Sciatic nerve (tissue), 2 donors: Measurements from ENCODE around the gene HTR4. TPM values are rescaled to one million over a fixed set of nuclear protein-coding genes. Genes with fewer than 3 reads are reported as not detected.

Experiments
- ATAC-seq: fragments of 200-7000 bp; cut with Tn5 transposase; one replicate; pipeline ENCODE4 v1.9.1; 2020; ENCODE audit warnings: mild to moderate bottlenecking, moderate library complexity
- DNase-seq: peaks from one replicate; pipeline ENCODE4 v3.0.0-alpha.2; 2020; ENCODE audit warnings: low spot score
- intact Hi-C: fragments of 100-400 bp; cut with DNase I; formaldehyde crosslinking; loops from one replicate; pipeline ENCODE4 v1.14.2; 2022
- total RNA-seq: library from RNA; stranded (reverse); fragmentation: NEBNext Ultra II Directional; extraction: Animal tissue kit (Norgen Biotek cat#: 25700); gene quantifications from one replicate; pipeline ENCODE4 v1.2.1, GENCODE V29; 2021
- donor health status: DM: no; HTN: no; CAD: no.
- donor health status: DM: no; HTN: no; CAD: no.

The HTR4 gene, protein sequence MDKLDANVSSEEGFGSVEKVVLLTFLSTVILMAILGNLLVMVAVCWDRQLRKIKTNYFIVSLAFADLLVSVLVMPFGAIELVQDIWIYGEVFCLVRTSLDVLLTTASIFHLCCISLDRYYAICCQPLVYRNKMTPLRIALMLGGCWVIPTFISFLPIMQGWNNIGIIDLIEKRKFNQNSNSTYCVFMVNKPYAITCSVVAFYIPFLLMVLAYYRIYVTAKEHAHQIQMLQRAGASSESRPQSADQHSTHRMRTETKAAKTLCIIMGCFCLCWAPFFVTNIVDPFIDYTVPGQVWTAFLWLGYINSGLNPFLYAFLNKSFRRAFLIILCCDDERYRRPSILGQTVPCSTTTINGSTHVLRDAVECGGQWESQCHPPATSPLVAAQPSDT
- 0.13 TPM for total RNA-seq

- DNase-seq (no peak), ATAC-seq (no peak)
- intact Hi-C loops, result no loop called here
Observed at GRCh38 chr5:148653836-148654781, at the start of gene HTR4. HTR4 (minus strand) TSS chr5:148654527; CDS start chr5:148637014, 17,513 bp downstream.

GRCh38 chr5:148702019-148702596 is 47.8 kb upstream of the HTR4 start:
- DNase-seq (no peak), ATAC-seq (no peak)
- intact Hi-C loops, result no loop called here

DNA sequence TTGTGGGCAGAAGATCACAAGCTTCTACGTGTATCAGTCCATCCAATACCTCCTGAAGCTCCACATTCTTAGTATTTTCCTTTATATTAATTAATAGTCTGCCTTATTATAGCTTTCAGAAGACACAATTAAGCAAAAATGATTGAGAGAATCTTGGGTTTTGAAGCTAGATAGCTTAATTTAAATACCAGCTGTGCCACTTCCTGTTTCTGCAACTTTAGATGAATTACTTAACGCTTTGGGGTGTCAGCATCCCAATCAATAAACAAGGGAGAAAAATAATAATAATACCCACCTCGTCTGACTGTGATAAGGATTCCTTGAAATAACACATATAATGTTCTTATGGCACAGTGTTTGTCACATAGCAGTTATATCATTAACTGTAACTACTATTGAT is 44.7 kb upstream of the HTR4 start:
- DNase-seq (no peak), ATAC-seq (no peak)
- intact Hi-C loops, result no loop called here

- no peak for DNase-seq
- intact Hi-C loops, result no loop called here
- no peak for ATAC-seq
Observed at GRCh38 chr5:148697809-148698196, 43.5 kb upstream of the HTR4 start.

- ATAC-seq (no peak), DNase-seq (no peak)
- intact Hi-C loops, result no loop called here
Observed at GRCh38 chr5:148697180-148697808, 43.0 kb upstream of the HTR4 start.

- intact Hi-C loops, result no loop called here
- DNase-seq (no peak), ATAC-seq (no peak)
Observed at GRCh38 chr5:148696187-148697036, 42.1 kb upstream of the HTR4 start.

DNA sequence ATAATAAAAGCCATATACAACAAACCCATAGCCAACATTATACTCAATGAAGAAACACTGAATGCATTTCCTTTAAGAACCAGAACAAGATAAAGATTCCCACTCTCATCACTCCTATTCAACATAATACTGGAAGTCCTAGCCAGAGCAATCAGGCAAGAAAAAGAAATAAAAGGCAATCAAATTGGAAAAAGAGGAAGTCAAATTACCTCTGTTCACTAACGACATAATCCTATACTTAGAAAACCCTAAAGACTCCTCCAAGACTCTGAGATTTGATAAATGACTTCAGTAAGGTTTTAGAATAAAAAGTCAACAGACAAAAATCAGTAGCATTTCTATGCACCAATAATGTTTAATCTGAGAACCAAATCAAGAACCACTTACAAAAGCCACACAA is 36.6 kb upstream of the HTR4 start:
- no peak for DNase-seq
- intact Hi-C loops, result no loop called here

DNA sequence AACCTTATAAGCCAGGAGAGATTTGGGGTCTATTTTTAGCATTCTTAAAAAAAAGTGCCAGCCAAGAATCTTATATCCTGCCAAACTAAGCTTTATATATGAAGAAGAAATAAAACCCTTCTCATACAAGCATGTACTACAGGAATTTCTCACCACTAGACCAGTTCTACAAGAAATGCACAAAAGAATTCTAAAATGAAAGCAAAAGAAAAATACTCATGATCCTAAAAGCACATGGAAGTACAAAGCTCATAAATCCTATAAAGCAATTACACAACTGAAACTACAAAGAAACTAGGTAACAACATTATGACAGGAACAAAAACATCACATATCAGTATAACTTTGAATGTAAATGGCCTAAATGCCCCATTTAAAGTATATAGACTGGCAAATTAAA is 34.5 kb upstream of the HTR4 start:
- ATAC-seq (no peak), DNase-seq (no peak)
- intact Hi-C loops, result no loop called here

More for the DNA sequence above, 36.6 kb upstream of the HTR4 start:
- ATAC-seq, result no peak

DNA sequence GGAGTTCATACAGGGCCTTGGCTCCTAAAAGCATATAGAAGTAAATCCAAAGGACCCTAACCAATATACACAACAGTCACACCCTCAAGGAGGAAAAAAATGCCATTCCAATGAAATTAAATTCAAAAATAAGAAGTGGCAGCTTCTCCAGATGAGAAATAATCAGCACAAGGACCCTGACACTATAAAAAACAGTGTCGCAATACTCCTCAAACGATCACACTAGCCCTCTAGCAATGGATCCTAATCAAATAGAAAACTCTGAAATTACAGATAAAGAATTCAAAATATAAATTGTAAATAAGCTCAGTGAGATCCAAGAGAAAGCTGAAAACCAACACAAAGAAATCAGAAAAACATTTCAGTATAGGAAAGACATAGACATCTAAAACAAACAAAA is 33.5 kb upstream of the HTR4 start:
- DNase-seq (no peak), ATAC-seq (no peak)
- intact Hi-C loops, result no loop called here

GRCh38 chr5:148687427-148687826 is 33.1 kb upstream of the HTR4 start:
- DNase-seq, result no peak
- no peak for ATAC-seq
- intact Hi-C loops, result no loop called here

GRCh38 chr5:148686660-148687059 is 32.3 kb upstream of the HTR4 start:
- ATAC-seq, result no peak
- intact Hi-C loops, result no loop called here
- DNase-seq, result no peak

- intact Hi-C loops, result no loop called here
- DNase-seq (no peak), ATAC-seq (no peak)
Observed at GRCh38 chr5:148685520-148686134, 31.3 kb upstream of the HTR4 start.

DNA sequence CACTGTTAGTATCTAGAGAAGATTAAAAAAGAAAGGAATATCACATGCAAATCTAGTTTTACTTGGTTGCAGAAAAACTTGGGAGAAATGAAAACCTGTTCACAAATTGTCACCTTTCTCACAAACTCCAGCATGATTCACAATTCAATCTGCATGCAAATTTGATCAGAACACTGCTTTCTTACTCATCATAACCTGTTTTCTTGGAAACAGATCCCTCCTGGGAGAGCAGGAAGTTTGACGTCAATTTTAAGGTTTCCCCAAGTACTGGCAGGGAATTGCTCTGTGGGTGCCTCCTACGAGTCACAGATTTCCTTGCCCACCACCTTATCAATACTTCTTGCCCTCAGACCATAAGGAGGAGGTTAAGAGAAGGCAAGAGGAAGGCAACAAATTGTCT is 30.2 kb upstream of the HTR4 start:
- DNase-seq, result no peak
- no peak for ATAC-seq
- intact Hi-C loops, result no loop called here

DNA sequence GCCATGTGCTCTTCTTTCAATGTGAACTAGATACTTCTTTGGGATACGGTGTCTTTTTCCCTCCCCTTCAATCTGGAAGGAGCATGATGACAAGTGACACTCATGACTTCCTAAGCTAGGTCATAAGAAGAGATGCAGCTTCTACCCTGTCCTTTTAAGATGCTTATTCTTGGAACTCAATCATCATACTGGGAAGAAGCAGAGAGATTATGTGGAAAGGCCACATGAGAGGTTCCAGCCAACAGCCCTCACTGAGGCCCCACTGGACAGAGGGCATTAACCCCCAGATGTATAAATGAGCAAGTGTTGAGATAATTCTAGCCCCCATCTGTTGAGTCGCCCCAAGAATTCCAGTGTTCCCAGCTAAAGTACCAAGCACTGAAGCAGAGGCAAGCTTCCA is 29.3 kb upstream of the HTR4 start:
- intact Hi-C loops, result no loop called here
- ATAC-seq (no peak), DNase-seq (no peak)

- no peak for DNase-seq
- no peak for ATAC-seq
- intact Hi-C loops, result no loop called here
Observed at GRCh38 chr5:148682058-148683026, 28.0 kb upstream of the HTR4 start.

- no peak for ATAC-seq
- no peak for DNase-seq
- intact Hi-C loops, result no loop called here
Observed at GRCh38 chr5:148681157-148682057, 27.1 kb upstream of the HTR4 start.
